Spinal cord (tissue), 10 donors: Measurements from ENCODE around the gene MICAL2. TPM values are rescaled to one million over a fixed set of nuclear protein-coding genes. Genes with fewer than 3 reads are reported as not detected.
A peak's percentile ranks its signal among the peaks of the same experiment; 100 is the strongest.

Experiments used
- DNase-seq, 6 donors: peaks; one replicate each; pipeline versions ENCODE4 v3.0.0 to v3.0.0-alpha.2; 2013 to 2015; ENCODE audit warnings: low spot score in 6 of 6, low read depth in 4 of 6
- H3K27ac ChIP-seq: one replicate; pipeline ENCODE4 v1.5.1; 2013; ENCODE audit warnings: low read depth, low read length, control low read depth
- H3K27me3 ChIP-seq: one replicate; pipeline ENCODE4 v1.6.1; 2013; ENCODE audit warnings: low read length; ENCODE audit not compliant: control insufficient read depth, insufficient read depth
- H3K36me3 ChIP-seq: one replicate; pipeline ENCODE4 v1.6.1; 2013; ENCODE audit warnings: low read length; ENCODE audit not compliant: control insufficient read depth, insufficient read depth
- H3K4me1 ChIP-seq: one replicate; pipeline ENCODE4 v1.6.1; 2013; ENCODE audit warnings: low read length; ENCODE audit not compliant: control insufficient read depth, insufficient read depth
- H3K4me3 ChIP-seq: one replicate; pipeline ENCODE4 v1.5.1; 2013; ENCODE audit warnings: low read depth, low read length, control low read depth
- H3K9me3 ChIP-seq: one replicate; pipeline ENCODE4 v1.6.1; 2013; ENCODE audit warnings: low read length; ENCODE audit not compliant: control insufficient read depth, insufficient read depth
- WGBS: methylation state at CpG from one replicate; pipeline ENCODE4 v1.1.5; 2013; ENCODE audit warnings: missing lambda C conversion rate; ENCODE audit not compliant: insufficient coverage; 5-methylcytosine and 5-hydroxymethylcytosine counted together
- polyA plus RNA-seq, 2 donors: library from polyadenylated mRNA; unstranded; fragments of 120-200 nt; gene quantifications; one replicate each; pipeline ENCODE4 v1.2.1, GENCODE V29; 2013; ENCODE audit not compliant: insufficient read length in 2 of 2
- total RNA-seq, 2 donors: library from RNA; depleted of rRNA in 1 of 2; stranded (reverse); fragments of 120-200 nt in 1 of 2; fragments of >200 nt in 1 of 2; gene quantifications; one replicate each; pipeline versions ENCODE4 v1.2.3 to v1.2.4, GENCODE V29; 2013 to 2014
- donor health status: healthy.

MICAL2 gene
- total and polyA plus RNA-seq, 4 donors, result 15.8 to 57.0 (median 23.2) TPM

DNA sequence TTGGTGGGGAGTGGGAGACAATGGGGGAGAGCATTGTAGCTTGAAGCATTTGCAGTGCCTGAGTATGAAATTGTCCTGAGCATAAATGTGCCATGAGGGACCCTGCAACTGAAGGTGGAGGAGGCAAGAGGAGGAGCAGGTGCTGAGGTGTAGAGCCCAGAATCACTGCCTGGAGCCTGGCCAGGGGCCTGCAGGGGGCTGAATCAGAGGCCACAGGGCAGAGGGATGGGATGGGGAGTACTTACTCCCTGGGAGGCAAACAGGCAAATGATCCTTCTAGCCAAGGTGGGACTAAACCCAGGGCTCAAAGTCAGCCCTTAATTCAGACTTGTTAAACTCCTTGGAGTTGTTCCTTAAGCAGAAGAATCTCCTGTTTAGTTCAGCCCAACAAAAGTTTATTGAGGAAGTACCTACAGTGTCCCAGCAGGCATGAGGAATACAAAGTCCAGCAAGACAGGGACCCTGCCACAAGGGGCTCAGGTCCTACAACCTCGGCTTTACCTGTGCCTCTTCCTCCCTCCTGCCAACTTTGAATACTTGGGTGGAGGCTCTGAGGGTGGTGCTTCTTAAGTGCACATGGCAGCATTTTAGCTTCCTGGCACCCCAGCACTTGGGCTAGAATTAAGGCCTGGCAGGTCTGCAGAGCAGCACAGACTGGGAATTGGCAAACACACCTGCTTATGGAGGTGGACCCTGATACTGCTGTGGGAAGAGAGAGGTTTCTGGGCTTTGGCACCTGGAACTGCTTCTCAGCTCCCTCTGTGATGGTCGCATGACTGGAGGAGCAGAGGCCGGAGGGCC lies 20.0 kb downstream of the MICAL2 start:
- WGBS, result 100% methylated on average over 2 of the region's 3 CpGs
- no peak overlapping the region for H3K27ac ChIP-seq

DNA sequence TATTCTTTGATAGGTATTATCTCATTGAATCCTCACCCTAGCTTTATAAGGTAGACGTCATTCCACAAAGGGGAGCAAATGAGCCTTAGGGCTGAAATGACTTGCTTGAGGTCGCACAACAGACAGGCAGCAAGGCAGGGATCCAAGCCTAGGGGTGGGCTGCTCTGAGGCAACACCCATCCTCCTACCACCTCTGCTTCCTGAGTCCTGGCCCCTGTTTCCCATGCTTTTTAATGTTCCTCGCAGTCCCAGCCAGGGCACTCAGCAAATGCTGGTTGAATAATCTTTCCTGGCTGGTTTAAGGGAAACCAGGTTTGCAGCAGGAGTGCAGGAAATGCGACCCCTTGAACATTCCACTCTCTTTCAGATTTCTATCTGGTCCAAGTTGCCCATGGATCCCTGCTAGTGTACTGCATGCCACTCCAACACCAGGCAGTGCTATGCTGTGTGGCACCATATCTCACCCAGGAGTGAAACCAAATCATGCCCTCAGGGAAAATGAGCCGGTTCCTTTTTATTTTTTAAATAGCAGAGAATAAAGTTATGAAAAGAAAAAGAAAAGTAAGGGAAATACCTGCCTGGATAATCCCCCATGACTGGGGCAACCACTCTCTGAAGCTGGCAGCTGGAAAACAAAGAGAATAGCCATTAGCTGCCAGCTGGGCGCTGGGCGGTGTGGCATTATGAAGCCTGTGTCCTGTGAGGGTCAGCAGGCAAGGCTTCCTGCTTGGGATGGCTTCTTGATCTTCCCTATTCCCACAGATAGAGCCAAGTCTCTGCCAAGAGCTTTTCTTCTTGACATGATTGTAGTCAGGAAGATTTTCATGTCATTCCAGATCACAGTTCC lies 21.8 kb downstream of the MICAL2 start:
- Histone ChIP-seq H3K4me3 (no peak overlapping the region), H3K9me3 (no peaks in the 10 kb centered on the region), H3K27me3 (peaks cover 5% of the 10 kb centered on the region), H3K27ac (no peak overlapping the region), H3K36me3 (no peaks in the 10 kb centered on the region), H3K4me1 (peaks cover 6% of the 10 kb centered on the region)
- no peak for DNase-seq
- 88% methylated on average over 6 of the region's 7 CpGs for WGBS

More for the DNA sequence above, 20.0 kb downstream of the MICAL2 start:
- Histone ChIP-seq H3K4me3 (no peak overlapping the region), H3K27me3 (peaks cover 5% of the 10 kb centered on the region), H3K4me1 (no peaks in the 10 kb centered on the region), H3K36me3 (no peaks in the 10 kb centered on the region), H3K9me3 (no peaks in the 10 kb centered on the region)
- DNase-seq, result no peak

DNA sequence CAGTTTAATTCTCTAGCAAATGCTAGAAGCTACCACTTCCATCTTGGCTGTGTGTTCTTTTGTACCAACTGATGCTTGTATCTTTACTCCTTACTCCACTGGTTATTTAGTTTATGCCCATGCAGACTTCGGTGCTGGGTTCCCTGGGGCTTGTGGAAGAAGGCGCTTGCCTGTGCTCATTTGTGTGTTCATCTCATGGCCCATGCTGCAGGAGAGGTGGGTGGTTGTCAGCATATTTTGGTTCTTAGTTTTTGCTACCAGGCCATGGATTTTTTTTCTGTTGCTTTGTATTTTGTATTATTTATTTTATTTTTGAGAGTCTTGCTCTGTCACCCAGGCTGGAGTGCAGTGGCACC lies 22.4 kb downstream of the MICAL2 start:
- Histone ChIP-seq H3K27me3 (peaks cover 5% of the 10 kb centered on the region), H3K4me1 (peaks cover 8% of the 10 kb centered on the region), H3K4me3 (no peak overlapping the region), H3K36me3 (no peaks in the 10 kb centered on the region), H3K9me3 (no peaks in the 10 kb centered on the region), H3K27ac (no peak overlapping the region)
- DNase-seq, result no peak
- WGBS, result 95% methylated on average over 2 of the region's 2 CpGs

DNA sequence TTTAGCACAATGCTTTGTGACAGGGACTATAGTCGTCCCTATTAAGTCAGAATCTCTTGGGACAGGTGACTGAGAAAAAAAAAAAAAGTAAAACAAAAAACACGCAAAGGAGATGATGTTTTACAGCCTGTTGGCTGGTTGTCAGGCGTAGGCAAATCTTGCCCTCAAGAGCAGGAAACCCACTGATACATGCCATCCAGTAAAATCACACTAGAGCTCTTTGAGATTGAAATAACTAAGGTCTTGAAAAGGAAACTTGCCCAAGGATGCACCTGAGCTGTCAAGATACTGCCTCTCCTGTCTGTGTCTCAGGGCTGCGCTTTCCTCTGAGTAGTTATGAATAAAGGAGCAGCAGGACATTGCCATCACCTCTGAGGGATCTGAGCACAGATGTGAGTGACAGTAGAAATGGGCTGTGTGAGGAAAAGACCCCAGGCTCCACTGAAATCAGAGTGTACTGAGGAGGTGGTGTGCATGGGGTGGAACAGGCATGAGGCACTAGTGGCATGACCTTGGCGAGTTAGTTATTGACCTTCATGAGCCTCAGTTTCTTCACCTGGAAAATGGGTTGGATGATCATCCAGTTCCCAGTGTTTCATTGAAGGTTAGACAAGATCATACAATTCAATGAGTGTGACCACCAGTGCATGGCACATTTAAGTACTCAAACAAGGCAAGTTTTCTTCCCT lies 23.3 kb downstream of the MICAL2 start:
- WGBS, result 84% methylated on average over 3 of the region's 5 CpGs
- peaks cover 8% of the 10 kb centered on the region for H3K4me1 ChIP-seq
- no peak overlapping the region for H3K4me3 ChIP-seq
- no peak for DNase-seq
- no peak overlapping the region for H3K27ac ChIP-seq
- H3K9me3 ChIP-seq, result no peaks in the 10 kb centered on the region
- no peaks in the 10 kb centered on the region for H3K27me3 ChIP-seq
- no peaks in the 10 kb centered on the region for H3K36me3 ChIP-seq

DNA sequence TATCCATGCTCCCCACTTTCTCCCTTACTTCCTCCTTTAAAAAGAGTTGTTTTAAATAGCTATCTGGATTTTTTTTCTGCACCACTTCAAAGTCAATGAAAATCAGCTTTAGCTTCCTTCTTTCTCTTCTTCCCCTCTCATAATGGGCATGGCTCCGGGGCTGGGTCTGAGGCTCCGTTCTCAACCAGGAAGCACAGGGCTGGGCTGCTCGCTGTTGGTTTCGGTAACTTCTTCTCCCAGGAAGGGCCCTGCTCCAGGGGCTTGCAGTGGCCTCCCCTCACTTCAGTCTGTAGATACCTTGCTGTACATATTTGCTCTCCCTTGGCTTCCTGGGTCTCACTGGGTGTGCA lies 23.8 kb downstream of the MICAL2 start:
- H3K27me3 ChIP-seq, result no peaks in the 10 kb centered on the region
- H3K4me1 ChIP-seq, result peaks cover 11% of the 10 kb centered on the region
- H3K9me3 ChIP-seq, result no peaks in the 10 kb centered on the region
- no peak for DNase-seq
- WGBS, result 98% methylated on average over 4 of the region's 4 CpGs
- no peak overlapping the region for H3K4me3 ChIP-seq
- no peak overlapping the region for H3K27ac ChIP-seq
- H3K36me3 ChIP-seq, result peaks cover 1% of the 10 kb centered on the region

DNA sequence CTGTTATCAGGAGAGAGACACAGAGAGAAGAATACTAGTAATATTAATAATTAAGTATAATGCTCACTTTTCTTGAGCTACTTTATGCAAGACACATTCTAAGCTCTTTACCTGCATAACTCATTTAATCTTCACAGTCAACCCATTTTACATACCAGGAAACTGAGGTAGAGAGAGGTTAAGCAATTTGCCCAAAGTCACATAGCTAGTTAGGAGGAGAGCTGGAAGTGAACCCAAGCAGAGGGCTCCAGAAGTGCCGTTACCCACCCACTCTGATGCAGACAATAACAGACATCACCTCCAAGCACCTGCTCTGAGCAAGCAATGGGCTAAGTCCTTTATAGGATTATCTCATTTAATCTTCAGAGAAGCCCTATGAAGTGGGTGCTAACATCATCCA lies 24.8 kb downstream of the MICAL2 start:
- DNase-seq, result no peak
- Histone ChIP-seq H3K27me3 (no peaks in the 10 kb centered on the region), H3K4me3 (no peak overlapping the region), H3K36me3 (peaks cover 4% of the 10 kb centered on the region), H3K9me3 (no peaks in the 10 kb centered on the region), H3K4me1 (peaks cover 19% of the 10 kb centered on the region), H3K27ac (no peak overlapping the region)
- no CpG with 5 or more reads among the region's 1 CpG for WGBS

DNA sequence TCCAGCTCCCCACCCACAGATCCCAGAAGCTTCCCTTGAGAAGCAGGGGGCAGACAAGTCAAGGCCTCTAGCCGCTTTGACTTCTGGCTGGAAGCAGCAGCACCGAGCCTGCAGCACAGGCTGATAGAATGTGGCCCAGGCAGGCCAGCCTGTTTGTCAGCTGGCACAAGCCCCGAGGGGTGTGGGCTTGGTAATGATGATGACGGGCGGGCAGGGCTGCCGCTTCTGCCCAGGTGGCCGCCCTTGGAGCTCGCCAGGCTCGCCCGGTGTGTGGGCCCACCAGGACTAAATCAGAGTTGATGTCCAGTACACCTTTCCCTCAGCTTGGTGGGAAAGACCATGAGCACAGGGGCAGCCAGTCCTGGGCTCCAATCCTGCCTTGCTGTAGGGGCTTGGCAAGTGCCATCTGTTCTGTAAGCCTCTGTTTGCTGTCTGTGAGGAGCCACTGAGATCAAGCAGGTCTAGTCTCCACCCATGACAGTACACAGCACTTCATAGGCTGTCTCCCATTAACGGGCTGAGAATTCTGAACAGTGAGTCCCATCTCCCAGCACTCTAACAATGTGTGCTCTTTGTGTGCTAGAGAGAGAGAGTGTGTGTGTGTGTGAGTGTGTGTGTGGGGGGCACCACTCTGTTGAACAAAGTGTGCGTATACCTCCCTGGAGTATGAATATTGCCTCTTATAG lies 26.8 kb downstream of the MICAL2 start:
- peaks cover 19% of the 10 kb centered on the region for H3K4me1 ChIP-seq
- WGBS, result 85% methylated on average over 10 of the region's 12 CpGs
- DNase-seq, result peak in 2 of 6 donors; percentile 21 to 30
- no peaks in the 10 kb centered on the region for H3K27me3 ChIP-seq
- no peak overlapping the region for H3K27ac ChIP-seq
- H3K36me3 ChIP-seq, result peaks cover 4% of the 10 kb centered on the region
- H3K4me3 ChIP-seq, result no peak overlapping the region
- H3K9me3 ChIP-seq, result no peaks in the 10 kb centered on the region

DNA sequence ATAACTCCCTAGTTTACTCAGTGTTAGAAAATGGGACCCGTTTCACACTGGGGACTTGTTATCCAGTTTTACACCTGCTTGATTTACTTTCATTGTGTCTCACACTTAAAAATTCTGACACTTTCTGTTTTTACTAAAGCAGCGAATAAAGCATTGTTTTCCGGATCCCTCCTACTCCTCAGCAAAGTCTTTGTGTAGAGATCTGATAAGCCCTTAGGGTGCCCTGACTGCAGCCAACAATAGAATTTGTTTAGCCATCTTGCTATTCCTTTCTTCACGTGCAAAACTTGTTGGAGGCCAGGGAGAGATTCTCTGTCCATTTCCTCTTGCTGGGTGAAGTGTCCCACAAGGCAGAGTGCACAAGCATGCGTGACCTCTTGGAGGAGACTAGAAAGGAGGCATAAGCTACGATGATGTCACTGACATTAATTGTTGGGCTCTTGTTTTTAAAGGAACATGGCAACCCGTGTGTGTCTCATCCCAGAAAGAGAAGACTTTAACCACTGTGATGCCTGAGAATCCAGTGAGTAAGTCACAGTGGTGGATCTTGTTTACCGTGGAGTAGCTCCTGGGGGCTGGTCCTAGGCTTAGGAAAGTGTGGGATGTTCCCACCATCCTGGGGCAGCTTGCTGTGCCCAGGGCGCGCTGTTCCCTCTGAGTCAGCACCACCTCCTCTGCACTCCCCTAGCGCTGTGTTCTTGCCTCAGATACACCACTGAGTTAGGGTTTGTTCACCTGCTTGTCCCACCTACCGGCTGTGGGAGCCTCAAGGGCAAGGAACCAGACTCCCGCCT lies 27.7 kb downstream of the MICAL2 start:
- Histone ChIP-seq H3K27me3 (no peaks in the 10 kb centered on the region), H3K9me3 (no peaks in the 10 kb centered on the region), H3K27ac (no peak overlapping the region), H3K4me3 (no peak overlapping the region), H3K36me3 (peaks cover 4% of the 10 kb centered on the region), H3K4me1 (peaks cover 19% of the 10 kb centered on the region)
- DNase-seq, result no peak
- whole genome bisulfite sequencing, result 71% methylated on average over 12 of the region's 13 CpGs
